ENCODE measurements around the gene CAMK2D. TPM values are rescaled to one million over a fixed set of nuclear protein-coding genes. Genes with fewer than 3 reads are reported as not detected.

Gene CAMK2D
- total and polyA plus RNA-seq, 2 donors = 23.0 to 27.9 TPM

DNA sequence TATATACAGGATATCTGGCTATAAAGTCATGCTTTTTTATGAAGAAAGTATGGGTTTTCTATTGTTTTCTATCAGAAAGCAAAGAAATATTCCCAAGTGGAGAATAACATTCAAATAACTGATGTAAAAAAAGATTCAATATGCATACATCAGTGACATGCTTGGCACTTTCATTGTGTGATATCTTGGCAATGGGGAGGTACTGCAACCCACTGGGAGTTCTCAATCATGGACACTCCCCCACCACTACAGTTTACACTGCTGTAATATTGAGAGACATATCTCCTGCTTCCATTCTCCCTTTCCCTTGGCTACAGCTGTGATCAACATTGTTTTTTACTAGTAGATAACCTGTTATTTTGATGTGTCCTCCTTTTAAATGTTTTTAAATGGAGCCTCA is 257.8 kb downstream of the CAMK2D start:
- Histone ChIP-seq H3K27me3 (ENCODE audit: control insufficient read depth in 2 of 2, insufficient read depth in 1 of 2, low read length in 1 of 2) (no peaks in the 10 kb centered on the region), H3K4me3 (ENCODE audit: low read length in 2 of 2) (no peak overlapping the region), H3K27ac (ENCODE audit: low read depth in 1 of 2, low read length in 1 of 2) (no peak overlapping the region), H3K4me1 (ENCODE audit: control insufficient read depth in 2 of 2, insufficient read depth in 2 of 2, low read length in 2 of 2) (no peaks in the 10 kb centered on the region), H3K9me3 (ENCODE audit: control insufficient read depth in 2 of 2, insufficient read depth in 1 of 2, low read length in 1 of 2) (no peaks in the 10 kb centered on the region), H3K36me3 (ENCODE audit: control insufficient read depth in 2 of 2, insufficient read depth in 2 of 2, low read length in 1 of 2) (no peaks in the 10 kb centered on the region)
- no peak for DNase-seq (ENCODE audit: low read depth in 6 of 9, low spot score in 9 of 9)

DNA sequence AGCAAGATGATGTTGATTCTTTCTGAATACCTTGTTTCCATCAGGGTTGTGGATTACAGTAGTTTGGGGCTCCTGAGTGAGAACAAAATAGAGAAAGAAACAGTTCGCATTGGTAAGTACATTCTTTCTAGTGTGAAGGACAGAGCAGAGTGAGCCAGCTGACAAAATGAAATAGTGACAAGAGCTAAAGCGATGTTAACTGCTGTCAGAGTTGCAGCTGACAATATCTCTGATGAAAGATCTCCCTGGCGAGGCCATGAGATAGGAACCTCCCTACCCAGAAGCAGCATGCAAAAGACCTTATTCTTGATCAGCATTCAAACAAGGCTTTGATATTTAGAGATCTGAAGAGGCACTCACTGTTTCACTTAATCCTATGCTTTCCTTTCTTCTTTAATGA is 258.6 kb downstream of the CAMK2D start:
- Histone ChIP-seq H3K4me1 (ENCODE audit: control insufficient read depth in 2 of 2, insufficient read depth in 2 of 2, low read length in 2 of 2) (no peaks in the 10 kb centered on the region), H3K4me3 (ENCODE audit: low read length in 2 of 2) (no peak overlapping the region), H3K27me3 (ENCODE audit: control insufficient read depth in 2 of 2, insufficient read depth in 1 of 2, low read length in 1 of 2) (no peaks in the 10 kb centered on the region), H3K9me3 (ENCODE audit: control insufficient read depth in 2 of 2, insufficient read depth in 1 of 2, low read length in 1 of 2) (no peaks in the 10 kb centered on the region), H3K36me3 (ENCODE audit: control insufficient read depth in 2 of 2, insufficient read depth in 2 of 2, low read length in 1 of 2) (no peaks in the 10 kb centered on the region), H3K27ac (ENCODE audit: low read depth in 1 of 2, low read length in 1 of 2) (no peak overlapping the region)
- no peak for DNase-seq (ENCODE audit: low read depth in 6 of 9, low spot score in 9 of 9)
- 95% methylated on average over 3 of the region's 3 CpGs for WGBS

DNA sequence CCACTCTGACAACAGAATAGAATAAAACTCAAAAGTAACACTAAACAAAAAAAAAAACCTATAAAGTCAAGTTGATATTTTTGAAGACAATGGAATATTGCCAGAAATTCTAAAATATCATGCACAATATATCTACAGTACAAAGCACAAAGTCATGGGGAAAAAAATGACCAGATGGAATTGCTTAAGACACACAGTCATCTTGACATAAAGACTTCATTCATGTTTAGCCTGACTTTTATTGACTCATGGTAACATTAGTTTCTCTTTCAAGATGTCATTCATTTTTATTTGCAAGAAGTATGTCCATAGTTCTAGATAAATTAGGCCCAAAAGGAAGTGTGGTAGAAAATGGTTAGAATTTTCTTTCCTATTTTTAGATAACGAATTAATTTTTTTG is 259.1 kb downstream of the CAMK2D start:
- no peak overlapping the region for H3K4me3 ChIP-seq (ENCODE audit: low read length in 2 of 2)
- no peaks in the 10 kb centered on the region for H3K4me1 ChIP-seq (ENCODE audit: control insufficient read depth in 2 of 2, insufficient read depth in 2 of 2, low read length in 2 of 2)
- WGBS = 95% methylated on average over 1 of the region's 1 CpG
- H3K27me3 ChIP-seq (ENCODE audit: control insufficient read depth in 2 of 2, insufficient read depth in 1 of 2, low read length in 1 of 2) = no peaks in the 10 kb centered on the region
- no peaks in the 10 kb centered on the region for H3K36me3 ChIP-seq (ENCODE audit: control insufficient read depth in 2 of 2, insufficient read depth in 2 of 2, low read length in 1 of 2)
- H3K27ac ChIP-seq (ENCODE audit: low read depth in 1 of 2, low read length in 1 of 2) = no peak overlapping the region
- no peaks in the 10 kb centered on the region for H3K9me3 ChIP-seq (ENCODE audit: control insufficient read depth in 2 of 2, insufficient read depth in 1 of 2, low read length in 1 of 2)
- no peak for DNase-seq (ENCODE audit: low read depth in 6 of 9, low spot score in 9 of 9)

DNA sequence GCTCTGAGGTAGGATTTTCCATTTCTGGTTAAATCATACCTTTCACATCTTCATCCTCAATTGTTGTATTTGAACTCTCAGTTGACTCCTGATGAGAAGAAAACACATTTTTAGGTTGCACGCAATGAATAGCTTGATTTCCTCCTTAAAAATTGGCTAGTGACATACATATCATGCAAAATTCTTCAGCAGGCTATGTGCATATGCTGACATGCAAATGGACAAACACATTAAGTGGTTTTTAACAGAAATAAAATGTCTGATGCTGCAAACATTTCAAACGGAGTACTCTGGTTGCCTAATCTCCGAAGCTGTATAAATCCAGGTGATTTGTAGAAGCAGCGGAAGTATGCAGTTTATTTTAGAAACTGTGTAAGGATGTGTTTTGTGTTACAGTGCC is 261.1 kb downstream of the CAMK2D start:
- peaks cover 0 to 3% of the 10 kb centered on the region in 2 donors for H3K9me3 ChIP-seq (ENCODE audit: control insufficient read depth in 2 of 2, insufficient read depth in 1 of 2, low read length in 1 of 2)
- WGBS = 98% methylated on average over 4 of the region's 4 CpGs
- DNase-seq (ENCODE audit: low read depth in 6 of 9, low spot score in 9 of 9) = no peak
- H3K27me3 ChIP-seq (ENCODE audit: control insufficient read depth in 2 of 2, insufficient read depth in 1 of 2, low read length in 1 of 2) = no peaks in the 10 kb centered on the region
- peaks cover 0 to 3% of the 10 kb centered on the region in 2 donors for H3K36me3 ChIP-seq (ENCODE audit: control insufficient read depth in 2 of 2, insufficient read depth in 2 of 2, low read length in 1 of 2)
- no peak overlapping the region for H3K4me3 ChIP-seq (ENCODE audit: low read length in 2 of 2)
- H3K4me1 ChIP-seq (ENCODE audit: control insufficient read depth in 2 of 2, insufficient read depth in 2 of 2, low read length in 2 of 2) = no peaks in the 10 kb centered on the region
- no peak overlapping the region for H3K27ac ChIP-seq (ENCODE audit: low read depth in 1 of 2, low read length in 1 of 2)

DNA sequence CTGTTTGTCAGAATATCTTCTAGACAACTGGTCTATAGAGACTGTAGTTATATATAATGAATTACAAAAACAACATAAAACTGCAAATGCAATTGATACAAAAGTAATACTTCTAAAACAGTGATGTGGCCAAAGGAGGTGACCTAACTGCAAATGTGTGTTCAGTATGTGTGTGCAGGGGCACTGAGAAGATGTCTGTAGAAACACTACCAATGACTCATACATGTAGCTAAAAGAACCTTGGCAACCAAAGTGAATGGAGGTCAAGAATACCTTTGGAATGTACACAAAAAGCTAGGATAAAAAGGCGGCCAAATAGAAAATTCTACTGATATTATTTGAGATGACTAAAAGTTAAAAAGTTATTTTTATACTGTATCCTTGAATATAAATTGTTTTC is 261.8 kb downstream of the CAMK2D start:
- 100% methylated on average over 1 of the region's 1 CpG for WGBS
- no peak for DNase-seq (ENCODE audit: low read depth in 6 of 9, low spot score in 9 of 9)
- Histone ChIP-seq H3K4me1 (ENCODE audit: control insufficient read depth in 2 of 2, insufficient read depth in 2 of 2, low read length in 2 of 2) (no peaks in the 10 kb centered on the region), H3K27ac (ENCODE audit: low read depth in 1 of 2, low read length in 1 of 2) (no peak overlapping the region), H3K27me3 (ENCODE audit: control insufficient read depth in 2 of 2, insufficient read depth in 1 of 2, low read length in 1 of 2) (no peaks in the 10 kb centered on the region), H3K4me3 (ENCODE audit: low read length in 2 of 2) (no peak overlapping the region), H3K36me3 (ENCODE audit: control insufficient read depth in 2 of 2, insufficient read depth in 2 of 2, low read length in 1 of 2) (peaks cover 0 to 3% of the 10 kb centered on the region in 2 donors), H3K9me3 (ENCODE audit: control insufficient read depth in 2 of 2, insufficient read depth in 1 of 2, low read length in 1 of 2) (peaks cover 0 to 3% of the 10 kb centered on the region in 2 donors)

DNA sequence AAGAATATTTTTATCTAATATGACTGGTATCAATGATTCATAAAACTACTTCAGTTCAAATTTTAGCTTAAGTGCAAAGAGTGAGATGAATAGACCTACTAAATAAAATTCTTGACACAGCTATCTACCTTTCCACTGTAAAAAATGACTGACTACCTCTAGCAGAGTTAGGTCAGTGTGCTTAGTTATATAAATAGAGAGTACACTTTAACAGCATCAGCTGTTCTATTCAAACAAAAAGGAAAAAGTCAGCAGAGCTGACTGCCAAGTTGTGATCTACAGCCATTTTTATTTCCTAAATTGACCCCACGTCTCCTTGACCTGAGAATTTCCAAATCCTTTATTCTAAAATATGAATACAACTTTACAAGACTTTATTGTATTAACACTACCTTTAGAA is 262.4 kb downstream of the CAMK2D start:
- H3K27ac ChIP-seq (ENCODE audit: low read depth in 1 of 2, low read length in 1 of 2) = no peak overlapping the region
- 100% methylated on average over 1 of the region's 1 CpG for WGBS
- DNase-seq (ENCODE audit: low read depth in 6 of 9, low spot score in 9 of 9) = no peak
- no peaks in the 10 kb centered on the region for H3K4me1 ChIP-seq (ENCODE audit: control insufficient read depth in 2 of 2, insufficient read depth in 2 of 2, low read length in 2 of 2)
- peaks cover 0 to 3% of the 10 kb centered on the region in 2 donors for H3K36me3 ChIP-seq (ENCODE audit: control insufficient read depth in 2 of 2, insufficient read depth in 2 of 2, low read length in 1 of 2)
- no peak overlapping the region for H3K4me3 ChIP-seq (ENCODE audit: low read length in 2 of 2)
- H3K9me3 ChIP-seq (ENCODE audit: control insufficient read depth in 2 of 2, insufficient read depth in 1 of 2, low read length in 1 of 2) = peaks cover 0 to 3% of the 10 kb centered on the region in 2 donors
- H3K27me3 ChIP-seq (ENCODE audit: control insufficient read depth in 2 of 2, insufficient read depth in 1 of 2, low read length in 1 of 2) = no peaks in the 10 kb centered on the region

DNA sequence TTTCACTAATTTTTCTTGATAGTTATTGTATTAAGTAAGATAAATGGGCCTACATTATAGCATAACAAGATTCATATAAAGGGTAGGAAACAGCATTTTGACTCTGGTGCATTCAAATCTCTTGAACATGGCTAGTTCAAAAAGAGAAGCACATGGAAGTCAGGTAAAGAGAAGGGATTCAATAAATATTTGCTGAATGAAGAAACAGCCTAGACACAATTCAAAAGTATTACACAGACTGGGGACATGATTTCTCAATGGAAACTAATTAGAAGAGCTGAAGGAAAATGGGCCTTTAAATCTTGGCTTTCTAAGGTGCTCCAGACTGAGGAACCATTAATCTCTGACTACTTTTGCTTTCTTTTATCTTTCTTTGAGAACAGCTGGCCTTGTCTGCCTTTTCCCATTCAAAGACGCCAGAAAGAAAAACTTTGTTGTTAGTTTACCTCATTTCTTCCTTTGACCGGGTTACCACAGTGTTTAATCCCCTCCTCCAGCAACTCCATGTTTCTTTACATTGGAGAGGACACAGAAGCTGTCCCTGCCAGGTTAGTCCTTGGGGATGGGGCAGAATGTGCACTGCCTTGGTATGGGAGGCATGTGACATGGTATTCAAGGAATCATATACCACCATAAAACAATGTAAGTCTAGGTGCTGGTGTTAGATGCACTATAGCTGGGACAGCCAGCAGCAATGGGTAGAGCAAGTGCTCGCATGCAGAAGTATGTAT is 264.2 kb downstream of the CAMK2D start:
- Histone ChIP-seq H3K4me1 (ENCODE audit: control insufficient read depth in 2 of 2, insufficient read depth in 2 of 2, low read length in 2 of 2) (no peaks in the 10 kb centered on the region), H3K4me3 (ENCODE audit: low read length in 2 of 2) (no peak overlapping the region), H3K36me3 (ENCODE audit: control insufficient read depth in 2 of 2, insufficient read depth in 2 of 2, low read length in 1 of 2) (peaks cover 0 to 3% of the 10 kb centered on the region in 2 donors), H3K27ac (ENCODE audit: low read depth in 1 of 2, low read length in 1 of 2) (no peak overlapping the region), H3K9me3 (ENCODE audit: control insufficient read depth in 2 of 2, insufficient read depth in 1 of 2, low read length in 1 of 2) (peaks cover 0 to 3% of the 10 kb centered on the region in 2 donors), H3K27me3 (ENCODE audit: control insufficient read depth in 2 of 2, insufficient read depth in 1 of 2, low read length in 1 of 2) (no peaks in the 10 kb centered on the region)
- no peak for DNase-seq (ENCODE audit: low read depth in 6 of 9, low spot score in 9 of 9)
- WGBS = 89% methylated on average over 3 of the region's 3 CpGs

DNA sequence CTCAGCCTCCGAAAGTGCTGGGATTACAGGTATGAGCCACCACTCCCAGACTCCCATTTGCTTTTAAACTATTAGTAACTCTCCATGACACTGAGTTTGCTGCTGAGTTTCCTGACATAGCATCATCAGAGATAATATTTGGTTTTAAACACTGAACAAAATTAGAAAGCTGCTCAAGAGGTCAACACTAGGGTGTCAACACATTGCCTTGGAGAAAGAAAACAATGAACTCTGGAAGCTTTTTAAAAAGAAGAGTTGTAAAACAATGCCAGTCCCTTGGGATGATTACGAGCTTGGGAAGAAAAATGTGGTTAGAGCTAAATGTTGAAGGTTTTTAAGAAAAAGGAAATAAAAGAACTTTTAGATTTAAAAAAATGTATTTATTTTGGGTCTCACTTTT is 264.8 kb downstream of the CAMK2D start:
- H3K4me3 ChIP-seq (ENCODE audit: low read length in 2 of 2) = no peak overlapping the region
- peaks cover 0 to 3% of the 10 kb centered on the region in 2 donors for H3K36me3 ChIP-seq (ENCODE audit: control insufficient read depth in 2 of 2, insufficient read depth in 2 of 2, low read length in 1 of 2)
- H3K27me3 ChIP-seq (ENCODE audit: control insufficient read depth in 2 of 2, insufficient read depth in 1 of 2, low read length in 1 of 2) = no peaks in the 10 kb centered on the region
- 48% methylated on average over 2 of the region's 2 CpGs for WGBS
- no peaks in the 10 kb centered on the region for H3K4me1 ChIP-seq (ENCODE audit: control insufficient read depth in 2 of 2, insufficient read depth in 2 of 2, low read length in 2 of 2)
- H3K27ac ChIP-seq (ENCODE audit: low read depth in 1 of 2, low read length in 1 of 2) = no peak overlapping the region
- no peak for DNase-seq (ENCODE audit: low read depth in 6 of 9, low spot score in 9 of 9)
- peaks cover 0 to 3% of the 10 kb centered on the region in 2 donors for H3K9me3 ChIP-seq (ENCODE audit: control insufficient read depth in 2 of 2, insufficient read depth in 1 of 2, low read length in 1 of 2)

DNA sequence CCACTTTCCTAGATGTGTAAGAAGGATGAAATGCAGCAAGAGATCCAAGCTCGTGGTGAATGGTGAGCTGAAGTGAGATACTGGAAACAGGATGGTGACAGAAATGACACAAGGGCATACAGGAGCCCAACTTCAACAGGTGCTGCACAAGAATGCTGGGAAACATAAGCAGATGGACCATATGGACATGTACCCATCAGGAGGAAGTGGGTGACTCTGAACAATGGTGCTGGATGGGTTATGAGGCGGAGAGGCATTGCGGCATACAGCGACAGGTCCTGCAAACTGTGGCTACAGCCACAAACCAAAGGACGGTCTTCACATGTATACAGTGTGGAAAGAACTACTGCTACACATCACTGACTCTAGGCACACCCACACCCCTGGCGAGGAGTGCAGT is 265.7 kb downstream of the CAMK2D start:
- Histone ChIP-seq H3K4me1 (ENCODE audit: control insufficient read depth in 2 of 2, insufficient read depth in 2 of 2, low read length in 2 of 2) (no peaks in the 10 kb centered on the region), H3K36me3 (ENCODE audit: control insufficient read depth in 2 of 2, insufficient read depth in 2 of 2, low read length in 1 of 2) (peaks cover 0 to 3% of the 10 kb centered on the region in 2 donors), H3K27ac (ENCODE audit: low read depth in 1 of 2, low read length in 1 of 2) (no peak overlapping the region), H3K27me3 (ENCODE audit: control insufficient read depth in 2 of 2, insufficient read depth in 1 of 2, low read length in 1 of 2) (no peaks in the 10 kb centered on the region), H3K9me3 (ENCODE audit: control insufficient read depth in 2 of 2, insufficient read depth in 1 of 2, low read length in 1 of 2) (peaks cover 0 to 3% of the 10 kb centered on the region in 2 donors), H3K4me3 (ENCODE audit: low read length in 2 of 2) (no peak overlapping the region)
- over 99% methylated on average over 6 of the region's 6 CpGs for WGBS
- no peak for DNase-seq (ENCODE audit: low read depth in 6 of 9, low spot score in 9 of 9)
